Endothelial cell of umbilical vein (primary cell): ENCODE measurements around the gene ITPRIPL2. TPM values are rescaled to one million over a fixed set of nuclear protein-coding genes. Genes with fewer than 3 reads are reported as not detected.

Source experiments
- BruUV-seq: library from RNA; stranded (reverse); fragments of 400-500 nt; replicated peaks from 2 replicates; lab custom pipeline; 2021; lab: Mats Ljungman, UMichigan
- CTCF ChIA-PET: fragments of 300-600, 350-600 bp; sonication (Branson Sonifier 250); formaldehyde crosslinking; loops from one replicate; lab custom pipeline; 2021; ENCODE audit warnings: antibody characterized with exemption, inconsistent platforms; lab: Charles Lee
- POLR2A ChIA-PET: fragments of 300-600, 350-600 bp; sonication (Branson Sonifier 250); formaldehyde crosslinking; loops from one replicate; lab custom pipeline; 2021; ENCODE audit warnings: antibody characterized with exemption, inconsistent platforms; lab: Charles Lee
- DNase-seq: peaks from one replicate; pipeline ENCODE4 v3.0.0-alpha.2; 2011; ENCODE audit warnings: low read depth, low spot score
- FAIRE-seq: peaks from 2 replicates; lab custom pipeline; 2011; peaks lifted over from hg19 to GRCh38; lab: Jason Lieb, UNC
- H2AFZ ChIP-seq: 2 replicates; pipeline ENCODE4 v1.6.0; 2012; ENCODE audit warnings: low read depth, low read length, control low read depth, inconsistent platforms
- H3K27ac ChIP-seq: 2 replicates; pipeline ENCODE4 v1.5.1; 2011; ENCODE audit warnings: low read depth, mild to moderate bottlenecking, control low read depth, low read length, moderate library complexity; ENCODE audit not compliant: insufficient read depth
- H3K27me3 ChIP-seq, 2 experiments: 2 replicates each; pipeline versions ENCODE4 v1.6.0 to v1.6.1; 2011; ENCODE audit warnings: low read length in 2 of 2, mixed read lengths in 1 of 2; ENCODE audit not compliant: control insufficient read depth in 2 of 2, insufficient read depth in 2 of 2
- H3K36me3 ChIP-seq, 2 experiments: 2 replicates in 1 of 2; 3 replicates in 1 of 2; pipeline ENCODE4 v1.5.1; 2011; ENCODE audit warnings: low read length in 2 of 2, mild to moderate bottlenecking in 1 of 2, moderate library complexity in 1 of 2; ENCODE audit not compliant: control insufficient read depth in 2 of 2, insufficient read depth in 2 of 2; ENCODE audit errors: extremely low read depth in 1 of 2
- H3K4me1 ChIP-seq: 3 replicates; pipeline ENCODE4 v1.5.1; 2011; ENCODE audit warnings: mild to moderate bottlenecking, low read length; ENCODE audit not compliant: control insufficient read depth, insufficient read depth; ENCODE audit errors: extremely low read depth
- H3K4me2 ChIP-seq: 2 replicates; pipeline ENCODE4 v1.6.1; 2011; ENCODE audit warnings: low read length, control low read depth, mixed read lengths; ENCODE audit not compliant: insufficient read depth
- H3K4me3 ChIP-seq, 3 experiments: fragments of 200-600 bp in 1 of 3; sonication (generic), shearing (Covaris generic) in 1 of 3; replicated peaks in 1 of 3; 2 replicates each; pipeline ENCODE4 v1.5.1; 2011 to 2016; ENCODE audit warnings: control low read depth in 3 of 3, low read length in 3 of 3, mild to moderate bottlenecking in 2 of 3, inconsistent platforms in 1 of 3, low read depth in 1 of 3, moderate library complexity in 1 of 3; ENCODE audit not compliant: insufficient read depth in 1 of 3
- H3K79me2 ChIP-seq: 2 replicates; pipeline ENCODE4 v1.6.0; 2012; ENCODE audit warnings: low read length, inconsistent platforms; ENCODE audit not compliant: control insufficient read depth, insufficient read depth
- H3K9ac ChIP-seq: replicated peaks from 2 replicates; pipeline ENCODE3; 2011; ENCODE audit warnings: low read length, control low read depth; ENCODE audit not compliant: insufficient read depth; ENCODE audit errors: extremely low read depth
- H3K9me1 ChIP-seq: replicated peaks from 3 replicates; pipeline ENCODE4 v1.6.0; 2011; ENCODE audit warnings: mild to moderate bottlenecking, low read length; ENCODE audit not compliant: control insufficient read depth, insufficient read depth; ENCODE audit errors: extremely low read depth
- H3K9me3 ChIP-seq: replicated peaks from 2 replicates; pipeline ENCODE4 v1.5.1; 2012; ENCODE audit warnings: low read length, inconsistent platforms; ENCODE audit not compliant: control insufficient read depth, insufficient read depth
- H4K20me1 ChIP-seq: replicated peaks from 2 replicates; pipeline ENCODE3; 2011; ENCODE audit warnings: mild to moderate bottlenecking, low read length; ENCODE audit not compliant: control insufficient read depth, insufficient read depth; ENCODE audit errors: extremely low read depth
- CTCF ChIP-seq, 2 donors: IDR thresholded peaks; 1 replicate in 1 of 2; 2 replicates in 1 of 2; pipeline ENCODE4 v1.5.1; 2011; ENCODE audit warnings: low read length in 2 of 2, mild to moderate bottlenecking in 2 of 2, moderate library complexity in 2 of 2, control low read depth in 1 of 2, inconsistent platforms in 1 of 2, low read depth in 1 of 2; ENCODE audit not compliant: insufficient read depth in 1 of 2; ENCODE audit errors: extremely low read depth in 1 of 2
- EZH2 ChIP-seq: IDR thresholded peaks from 2 replicates; pipeline ENCODE4 v1.6.1; 2012; ENCODE audit warnings: borderline replicate concordance, low read depth, mild to moderate bottlenecking, moderate library complexity, low read length, inconsistent platforms; ENCODE audit not compliant: severe bottlenecking
- FOS ChIP-seq: IDR thresholded peaks from 2 replicates; pipeline ENCODE4 v1.6.1; 2011; ENCODE audit warnings: mild to moderate bottlenecking, low read length, moderate library complexity, borderline replicate concordance; ENCODE audit not compliant: insufficient read depth
- GATA2 ChIP-seq: IDR thresholded peaks from 2 replicates; pipeline ENCODE4 v1.7.0; 2011; ENCODE audit warnings: low read depth, mild to moderate bottlenecking, moderate library complexity, mixed read lengths, low read length; ENCODE audit not compliant: insufficient read length, insufficient read depth
- JUN ChIP-seq: IDR thresholded peaks from 2 replicates; pipeline ENCODE4 v1.6.1; 2011; ENCODE audit warnings: borderline replicate concordance, low read depth; ENCODE audit not compliant: insufficient read length, insufficient read depth
- MYC ChIP-seq: IDR thresholded peaks from one replicate; pipeline ENCODE4 v1.6.1; 2011; ENCODE audit warnings: mild to moderate bottlenecking, low read depth, low read length
- POLR2AphosphoS5 ChIP-seq: IDR thresholded peaks from 2 replicates; pipeline ENCODE4 v1.6.1; 2012; ENCODE audit warnings: low read depth, mild to moderate bottlenecking, control low read depth, low read length, moderate library complexity; ENCODE audit not compliant: insufficient read depth
- dilution Hi-C: fragments of 300-500 bp; cut with MboI; formaldehyde crosslinking; loops from one replicate; pipeline ENCODE4 v1.15.0; 2019; ENCODE audit warnings: low sequenced_read_pairs; ENCODE audit not compliant: extremely low pct_ligation_motif_present
- intact Hi-C: fragments of 100-400 bp; cut with micrococcal nuclease; formaldehyde crosslinking; loops from one replicate; pipeline ENCODE4 v1.10.0; 2022
- polyA plus RNA-seq, 4 experiments: library from polyadenylated mRNA; depleted of rRNA in 3 of 4; stranded (reverse) in 3 of 4; unstranded in 1 of 4; fragments of >200 nt; gene quantifications; 2 replicates each; pipeline versions ENCODE4 v1.2.1 to v1.2.3, GENCODE V29; 2011 to 2012; ENCODE audit warnings: missing spikeins in 1 of 4
- total RNA-seq: library from RNA; stranded (reverse); gene quantifications from 2 replicates; pipeline ENCODE4 v1.2.3, GENCODE V29; 2021

Gene ITPRIPL2
- total and polyA plus RNA-seq, 2 donors (not counting 3 experiments of a cell fraction or from before 2014, with no cell fraction given), result 10.9 to 40.8 TPM

GRCh38 chr16:19105891-19106624 is 7.7 kb upstream of the ITPRIPL2 start:
- TF ChIP-seq GATA2, result no peak
- TF ChIP-seq CTCF (IDR thresholded peaks at IDR 0.05; ENCODE audit: extremely low read depth in 1 of 2, insufficient read depth in 1 of 2, low read depth in 1 of 2, low read length in 2 of 2), result no peak
- TF ChIP-seq FOS, result no peak
- TF ChIP-seq EZH2, result no peak
- no peak for TF ChIP-seq POLR2AphosphoS5
- TF ChIP-seq MYC, result no peak
- no peak for TF ChIP-seq JUN
- H4K20me1 ChIP-seq, result no peaks in the 10 kb centered on the region
- no peaks in the 10 kb centered on the region for H3K79me2 ChIP-seq
- FAIRE-seq, result no peak
- H2AFZ ChIP-seq, result no peak overlapping the region
- H3K36me3 ChIP-seq, result no peaks in the 10 kb centered on the region
- dilution Hi-C loops, result loop anchor here (25.0 kb wide), 1 partner anchor 319 kb away; the partner anchor contains the start of gene RPS15A
- POLR2A ChIA-PET, result no interaction called here
- intact Hi-C loops, result no loop called here
- peaks cover 15% of the 10 kb centered on the region for H3K4me1 ChIP-seq
- H3K9me3 ChIP-seq, result no peaks in the 10 kb centered on the region
- H3K9me1 ChIP-seq, result no peaks in the 10 kb centered on the region
- no peak overlapping the region for H3K4me3 ChIP-seq
- no peak overlapping the region for H3K9ac ChIP-seq
- DNase-seq, result no peak
- H3K27me3 ChIP-seq, result no peaks in the 10 kb centered on the region
- no peak overlapping the region for H3K27ac ChIP-seq
- H3K4me2 ChIP-seq, result no peak overlapping the region
- BruUV-seq, result no TSS peak
- CTCF ChIA-PET, result interaction anchor here (0.9 to 3.8 kb wide), 3 partner anchors 11 to 72 kb away, joined by 3 to 20 read pairs (median 3); no protein-coding TSS in a partner anchor
